NCI-H510A (cell line): ENCODE measurements around the gene SFXN1.
"Not testable (repeated sequence)": the region's sequence is repeated elsewhere in the genome, so short reads cannot be mapped to it uniquely, and the experiment has no call there.

Experiments used
- DNase-seq: peaks from one replicate; lab custom pipeline; 2025; lab: John Stamatoyannopoulos, UW

Gene SFXN1, protein sequence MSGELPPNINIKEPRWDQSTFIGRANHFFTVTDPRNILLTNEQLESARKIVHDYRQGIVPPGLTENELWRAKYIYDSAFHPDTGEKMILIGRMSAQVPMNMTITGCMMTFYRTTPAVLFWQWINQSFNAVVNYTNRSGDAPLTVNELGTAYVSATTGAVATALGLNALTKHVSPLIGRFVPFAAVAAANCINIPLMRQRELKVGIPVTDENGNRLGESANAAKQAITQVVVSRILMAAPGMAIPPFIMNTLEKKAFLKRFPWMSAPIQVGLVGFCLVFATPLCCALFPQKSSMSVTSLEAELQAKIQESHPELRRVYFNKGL

DNA sequence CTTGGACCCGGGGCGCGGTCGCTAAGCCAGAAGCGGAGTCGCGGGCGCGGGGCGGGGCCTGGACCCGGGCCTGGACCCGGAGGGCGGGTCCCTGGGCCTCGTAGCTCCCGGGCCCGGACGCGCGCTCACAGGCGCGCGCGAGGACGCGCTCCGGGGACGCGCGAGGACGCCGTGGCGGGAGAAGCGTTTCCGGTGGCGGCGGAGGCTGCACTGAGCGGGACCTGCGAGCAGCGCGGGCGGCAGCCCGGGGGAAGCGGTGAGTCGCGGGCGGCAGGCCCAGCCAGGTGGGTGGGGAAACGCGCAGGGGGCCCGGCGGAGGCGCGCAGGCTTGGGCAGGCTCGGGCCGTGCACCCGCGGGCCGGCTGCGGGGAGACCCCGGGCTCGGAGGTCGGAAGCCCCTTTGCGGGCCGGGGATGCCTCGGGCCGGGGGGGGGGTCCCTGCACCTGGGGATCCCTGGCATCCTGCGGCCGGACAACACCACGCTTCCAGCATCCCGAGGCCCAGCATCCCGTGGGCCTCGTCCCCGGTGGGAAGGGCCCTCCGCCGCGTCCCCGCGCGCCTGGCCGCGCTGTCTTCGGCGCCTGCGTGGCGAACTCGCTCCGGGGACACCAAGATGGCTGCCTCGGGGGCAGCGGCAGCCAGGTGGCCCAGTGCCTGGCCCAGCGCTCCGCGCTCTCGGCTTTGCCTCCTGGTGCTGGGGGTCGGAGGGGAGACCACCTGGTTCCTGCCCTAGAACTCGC lies at the start of gene SFXN1:
Gene SFXN1, plus strand, starts transcription at position 177 of the 741 bp plus-strand sequence. CDS start 13,544 bp downstream, outside the sequence.
- DNase-seq: peak; percentile 65

DNA sequence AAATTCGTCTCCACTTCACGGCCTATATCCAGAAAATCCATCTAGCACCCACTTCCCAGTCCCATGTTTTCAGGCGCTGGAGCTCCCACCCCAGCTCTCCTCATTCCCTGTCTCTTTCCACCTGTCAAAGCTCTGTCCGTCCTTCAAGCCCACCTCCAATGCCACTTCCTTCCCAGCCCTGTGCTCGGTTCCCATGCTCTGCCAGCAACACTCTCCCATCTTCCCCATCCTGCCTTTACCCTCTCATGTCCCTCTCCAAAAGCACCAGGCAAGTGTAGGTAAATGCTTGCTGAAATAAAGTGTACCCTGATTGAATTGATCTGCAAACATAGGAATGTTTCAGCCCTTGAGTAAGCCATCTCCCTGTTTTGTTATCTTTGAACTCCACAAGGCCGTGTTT lies 43.6 kb upstream of the SFXN1 start:
- no peak for DNase-seq

DNA sequence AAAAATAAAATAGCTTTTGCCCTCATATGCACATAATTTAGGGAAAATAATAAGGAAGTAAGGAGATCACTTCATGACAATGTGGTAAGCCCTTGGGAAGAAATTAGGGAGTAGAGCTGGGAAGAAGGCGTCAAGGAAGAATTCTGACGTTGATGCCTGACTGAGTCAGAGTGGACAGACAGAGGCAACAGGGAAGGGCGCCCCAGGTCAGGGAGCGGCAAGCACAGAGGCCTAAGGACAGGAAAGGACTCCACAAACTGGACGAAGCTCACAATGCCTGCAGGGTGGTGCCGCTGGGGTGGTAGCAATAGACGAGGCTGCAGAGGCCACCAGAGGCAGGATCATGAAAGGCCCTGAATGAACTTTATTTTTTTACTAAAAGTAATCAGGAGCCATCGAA lies 42.0 kb upstream of the SFXN1 start:
- DNase-seq: no peak

DNA sequence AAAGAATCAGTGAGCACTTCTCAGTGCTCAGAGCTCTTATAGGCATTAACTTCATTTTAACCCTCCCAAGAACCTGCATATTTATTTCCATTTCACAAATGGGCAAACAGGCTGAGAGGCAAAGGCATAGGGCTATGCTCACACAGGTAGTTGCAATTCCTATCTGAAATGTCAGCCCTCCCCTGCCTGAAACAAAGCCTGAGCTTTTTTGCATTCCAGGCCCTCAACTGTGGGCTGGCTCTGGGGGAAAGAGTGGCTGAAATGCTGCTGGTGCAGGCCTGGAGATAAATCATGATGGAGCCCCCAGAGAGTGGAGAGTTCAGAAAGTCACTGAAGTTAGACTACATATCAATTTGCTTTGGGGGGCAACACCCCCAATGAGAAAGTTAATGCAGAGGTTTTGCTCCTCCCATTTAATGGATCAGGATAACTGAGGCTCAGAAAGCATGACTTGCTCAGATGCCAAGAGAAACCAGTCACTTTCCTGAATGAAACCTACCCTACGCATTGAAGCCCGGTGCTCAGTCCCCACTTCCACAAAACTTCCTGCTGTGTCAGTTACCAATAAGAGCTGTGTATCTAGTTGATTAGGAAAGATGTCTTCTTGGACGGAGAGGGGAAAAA lies 40.0 kb upstream of the SFXN1 start:
- no peak for DNase-seq

DNA sequence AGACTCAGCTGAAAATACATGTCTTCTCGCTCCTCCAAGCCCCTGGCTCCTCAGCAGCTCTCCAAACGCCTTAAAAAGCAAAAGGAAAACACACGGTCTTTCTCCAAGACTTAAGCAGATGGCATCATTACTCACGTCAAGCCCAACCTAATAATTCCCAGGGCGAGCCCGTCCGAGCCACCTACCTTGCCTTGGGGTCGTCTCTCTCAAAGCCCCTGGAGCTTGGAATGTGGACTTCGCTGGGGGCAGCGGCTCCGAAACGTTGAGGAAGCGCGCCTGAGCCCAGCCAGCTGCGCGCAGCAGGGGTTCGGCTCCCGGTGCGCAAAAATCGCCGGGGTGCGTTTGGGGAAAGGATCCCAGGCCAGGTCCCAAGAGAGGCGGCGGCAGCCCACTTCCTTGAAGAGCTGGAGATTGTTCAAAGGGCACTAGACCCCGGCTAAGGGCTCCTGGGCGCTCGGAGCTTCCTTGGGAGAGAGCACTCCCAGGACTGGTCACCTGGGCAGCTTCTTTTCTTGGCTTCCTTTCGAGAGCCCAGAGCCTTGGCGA lies 34.8 kb upstream of the SFXN1 start:
- no peak for DNase-seq

GRCh38 chr5:175444060-175444904 lies 34.1 kb upstream of the SFXN1 start, which contains the start of gene DRD1:
Gene DRD1, minus strand, starts transcription at chr5:175444182. Its CDS starts 1,083 bp downstream, at chr5:175443099.
- no peak for DNase-seq

DNA sequence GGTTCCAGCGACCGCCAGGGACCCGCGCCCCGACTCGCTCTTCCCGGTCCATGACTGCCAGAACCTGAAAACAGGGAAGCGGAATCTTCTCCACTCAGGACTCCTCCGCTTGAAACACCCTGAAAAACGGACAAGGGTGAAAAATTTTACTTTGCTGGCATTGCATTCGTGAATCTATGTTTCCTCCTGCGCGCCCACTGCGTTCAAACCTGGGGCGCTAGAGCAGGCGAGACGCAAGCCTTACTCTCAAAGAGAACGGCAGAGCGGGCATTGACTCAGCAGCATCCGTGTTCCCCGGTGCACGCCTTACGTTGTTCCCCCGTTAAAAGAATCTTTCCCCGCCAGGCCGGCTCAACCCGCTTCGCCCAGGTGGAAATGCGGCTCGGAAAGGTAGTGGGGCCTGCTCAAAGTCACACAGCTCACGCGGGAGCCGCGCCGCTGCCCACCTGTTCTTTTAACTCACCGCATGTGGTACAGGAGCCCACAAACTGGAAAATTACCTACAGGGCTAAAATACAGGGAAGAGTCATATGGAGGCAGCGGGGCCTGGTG lies 33.4 kb upstream of the SFXN1 start:
- DNase-seq: no peak

GRCh38 chr5:175446378-175446777 lies 32.0 kb upstream of the SFXN1 start:
- not testable (repeated sequence) for DNase-seq

GRCh38 chr5:175447571-175447970 lies 30.8 kb upstream of the SFXN1 start:
- DNase-seq: no peak

- no peak for DNase-seq
Measured at GRCh38 chr5:175448276-175448675, 30.1 kb upstream of the SFXN1 start.

DNA sequence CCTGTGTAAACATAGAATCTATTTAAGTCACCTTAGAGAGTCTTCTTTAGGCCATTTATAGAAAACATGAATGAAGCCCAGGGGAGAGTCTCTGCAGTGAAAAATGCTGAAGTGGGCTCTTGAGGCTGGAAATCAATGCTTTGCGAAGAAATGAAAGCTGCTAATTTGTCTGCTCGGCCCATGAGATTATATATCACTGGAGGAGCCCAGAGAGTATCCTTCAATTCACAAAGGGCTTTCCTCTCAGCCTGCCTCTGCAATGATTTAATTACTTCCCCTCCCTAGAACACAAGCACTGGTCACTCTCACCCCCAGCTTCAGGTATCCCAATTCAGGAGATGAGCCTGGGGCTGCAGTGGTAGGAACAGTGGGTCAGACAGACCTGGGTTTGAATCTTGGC lies 26.2 kb upstream of the SFXN1 start:
- DNase-seq: no peak

- not testable (repeated sequence) for DNase-seq
Measured at GRCh38 chr5:175454338-175454737, 24.0 kb upstream of the SFXN1 start.

DNA sequence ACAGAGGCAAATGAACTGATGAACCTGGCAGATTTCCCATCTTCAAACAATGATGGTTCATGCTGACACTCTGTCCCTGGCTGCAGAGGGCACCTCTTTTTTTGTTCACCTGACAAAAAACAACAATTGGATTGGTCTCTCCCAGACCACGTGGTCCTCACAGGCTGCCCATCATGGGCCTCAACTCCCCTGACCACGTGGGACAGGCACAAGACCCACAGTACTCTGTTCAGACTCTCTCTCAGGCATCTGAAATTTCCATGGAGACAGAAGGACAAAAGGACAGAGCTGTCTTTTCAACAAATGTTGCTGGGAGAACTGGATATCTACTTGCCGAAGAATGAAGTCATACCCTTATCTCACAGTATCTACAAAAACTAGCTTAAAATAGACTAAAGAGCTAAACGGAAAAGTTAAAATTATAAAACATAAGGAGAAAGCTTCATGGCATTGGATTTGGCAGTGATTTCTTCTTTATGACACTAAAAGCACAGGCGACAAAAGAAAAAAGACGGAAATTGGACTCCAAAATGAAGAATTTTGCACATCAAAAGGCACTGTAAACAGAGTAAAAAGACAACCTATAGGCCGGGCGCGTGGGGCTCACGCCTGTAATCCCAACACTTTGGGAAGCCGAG lies 22.1 kb upstream of the SFXN1 start:
- DNase-seq: no peak

DNA sequence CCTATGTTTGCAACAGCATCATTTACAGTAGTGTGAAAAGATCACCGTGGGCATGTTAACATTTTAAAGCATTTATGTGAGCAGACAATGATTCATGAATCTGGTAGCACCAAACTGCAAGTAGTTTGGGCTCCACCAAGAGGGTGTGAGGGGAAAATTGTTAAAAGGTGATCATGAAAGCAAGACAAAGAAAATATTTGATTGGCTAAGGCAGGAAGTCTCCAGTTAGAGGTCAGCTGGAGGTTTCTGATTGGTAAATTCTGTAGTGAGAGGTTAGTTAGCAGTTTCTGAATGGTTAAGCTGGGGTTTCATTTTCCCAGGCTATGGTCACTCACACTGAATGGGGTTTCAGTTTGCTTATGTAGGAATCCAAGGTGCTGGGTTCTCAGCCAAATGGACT lies 20.9 kb upstream of the SFXN1 start:
- no peak for DNase-seq

- DNase-seq: no peak
Measured at GRCh38 chr5:175460126-175460525, 18.2 kb upstream of the SFXN1 start.

DNA sequence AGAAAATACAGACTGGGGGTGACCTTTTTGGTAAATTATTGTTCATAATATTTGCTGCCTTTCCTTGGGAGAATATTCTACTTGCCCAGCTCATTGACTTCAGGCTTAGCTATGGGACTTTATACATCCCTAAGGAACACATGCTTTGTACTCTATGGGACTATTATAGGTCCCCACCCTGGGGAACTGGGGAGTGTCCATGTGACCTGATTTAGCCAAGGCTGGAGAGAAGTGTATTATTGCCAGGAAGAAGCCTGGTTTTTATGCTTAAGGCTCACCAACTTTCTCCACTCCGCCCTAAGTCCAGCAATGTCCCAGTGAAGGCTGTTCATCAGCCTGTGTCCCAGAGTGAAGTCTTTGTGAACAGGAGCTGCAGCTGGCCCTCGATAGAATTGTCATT lies 17.8 kb upstream of the SFXN1 start:
- DNase-seq: no peak

DNA sequence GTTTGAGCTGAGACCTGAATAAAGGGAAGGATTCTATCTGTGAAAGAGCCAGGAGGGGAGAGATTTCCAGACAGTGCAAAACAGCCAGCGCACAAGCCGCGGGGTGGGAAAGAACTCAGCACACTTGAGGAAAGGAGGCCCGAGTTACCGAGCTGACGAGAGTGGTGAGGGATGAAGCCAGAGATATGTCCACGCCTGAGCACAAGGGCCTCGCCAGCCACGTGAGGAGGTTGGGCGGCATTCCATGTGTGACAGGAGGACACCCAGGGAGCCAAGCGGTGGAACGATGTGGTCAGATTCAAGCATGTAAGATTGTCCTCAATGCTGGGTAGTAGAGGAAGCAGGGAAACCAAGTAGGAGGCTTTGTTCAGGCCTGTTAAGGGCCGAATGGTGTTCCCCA lies 17.0 kb upstream of the SFXN1 start:
- no peak for DNase-seq

- peak; percentile 67 for DNase-seq
Measured at GRCh38 chr5:175463641-175464040, 14.7 kb upstream of the SFXN1 start.

- DNase-seq: peak; percentile 42
Measured at GRCh38 chr5:175464074-175464941, 14.1 kb upstream of the SFXN1 start.

- no peak for DNase-seq
Measured at GRCh38 chr5:175464942-175465233, 13.5 kb upstream of the SFXN1 start.
